ENCODE measurements around the gene TBC1D3B.
"Not testable (repeated sequence)": the region's sequence is repeated elsewhere in the genome, so short reads cannot be mapped to it uniquely, and the experiment has no call there.

Gene TBC1D3B

GRCh38 chr17:36185416-36185815, 9.0 kb upstream of the TBC1D3B start:
- Histone ChIP-seq H3K9me3 (ENCODE audit: insufficient read depth, low read depth, low read length) (no peaks in the 10 kb centered on the region), H3K9ac (ENCODE audit: low read depth, low read length) (no peak overlapping the region), H3K4me3 (ENCODE audit: low read length) (no peak overlapping the region), H3K36me3 (ENCODE audit: insufficient read depth, low read length) (no peaks in the 10 kb centered on the region), H3K27me3 (ENCODE audit: insufficient read depth, low read length) (peaks cover 27% of the 10 kb centered on the region), H3K4me1 (ENCODE audit: insufficient read depth, low read length) (no peaks in the 10 kb centered on the region), H3K27ac (ENCODE audit: low read depth, low read length) (no peak overlapping the region)
- WGBS = 82% methylated on average over 2 of the region's 2 CpGs

- no peak overlapping the region for H3K27ac ChIP-seq (ENCODE audit: low read depth, low read length)
- 90% methylated on average over 12 of the region's 12 CpGs for WGBS
- H3K9me3 ChIP-seq (ENCODE audit: insufficient read depth, low read depth, low read length) = no peaks in the 10 kb centered on the region
- no peak overlapping the region for H3K4me3 ChIP-seq (ENCODE audit: low read length)
- H3K4me1 ChIP-seq (ENCODE audit: insufficient read depth, low read length) = no peaks in the 10 kb centered on the region
- peaks cover 27% of the 10 kb centered on the region for H3K27me3 ChIP-seq (ENCODE audit: insufficient read depth, low read length)
- H3K36me3 ChIP-seq (ENCODE audit: insufficient read depth, low read length) = no peaks in the 10 kb centered on the region
- H3K9ac ChIP-seq (ENCODE audit: low read depth, low read length) = no peak overlapping the region
These were observed 7.8 kb upstream of the TBC1D3B start for GRCh38 chr17:36184023-36184765.

DNA sequence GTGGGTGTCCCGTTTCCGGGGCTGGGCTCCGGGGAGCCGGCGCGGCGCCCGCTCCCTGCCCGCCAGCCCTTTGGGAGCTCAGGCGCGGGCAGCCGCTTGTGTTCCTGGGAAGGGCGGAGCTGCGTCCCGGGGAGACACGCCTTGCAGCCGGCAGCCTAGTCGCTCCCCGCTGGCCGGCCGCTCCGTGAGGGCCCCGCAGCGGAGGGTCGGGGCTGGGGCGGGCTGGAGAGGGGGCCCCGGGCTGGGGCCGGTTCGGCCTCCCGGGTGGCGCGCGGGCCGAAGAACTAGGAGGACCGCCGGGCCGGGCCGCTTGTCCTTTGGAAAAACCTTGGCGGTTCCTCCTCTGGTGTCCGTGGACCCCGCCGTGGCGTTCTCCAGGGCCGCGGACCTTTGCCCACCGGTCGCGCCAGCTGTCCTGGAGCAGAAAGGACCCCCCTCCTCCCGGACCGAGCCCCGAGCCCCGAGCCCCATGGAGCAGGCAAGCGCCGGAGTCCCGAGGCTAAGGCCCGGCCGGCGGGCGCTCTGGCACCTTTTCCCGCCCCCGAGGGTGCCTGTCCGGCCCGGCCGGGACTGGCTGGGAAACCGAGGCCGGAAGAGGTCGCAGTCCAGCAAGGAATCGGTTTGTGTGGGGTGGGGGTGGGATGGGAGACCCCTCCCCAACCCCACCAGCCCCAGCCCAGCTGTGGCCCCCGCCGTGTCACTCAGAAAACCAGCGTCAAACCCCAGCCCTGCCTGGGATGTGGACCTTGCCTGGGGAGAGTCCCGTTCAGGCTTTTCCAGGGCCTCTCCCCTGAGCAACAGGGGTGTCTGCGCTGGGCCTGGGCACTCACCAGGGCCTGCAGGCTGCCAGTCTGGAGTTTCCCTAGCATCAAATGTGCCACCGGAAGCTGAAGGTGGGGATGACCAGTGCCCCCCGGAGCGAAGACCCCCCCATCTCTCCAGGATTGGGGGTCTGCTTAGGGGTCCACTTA, 6.8 kb upstream of the TBC1D3B start:
- H3K4me3 ChIP-seq (ENCODE audit: low read length) = peak overlapping the region; percentile 47
- no peaks in the 10 kb centered on the region for H3K4me1 ChIP-seq (ENCODE audit: insufficient read depth, low read length)
- no peaks in the 10 kb centered on the region for H3K9me3 ChIP-seq (ENCODE audit: insufficient read depth, low read depth, low read length)
- H3K36me3 ChIP-seq (ENCODE audit: insufficient read depth, low read length) = no peaks in the 10 kb centered on the region
- H3K27ac ChIP-seq (ENCODE audit: low read depth, low read length) = no peak overlapping the region
- H3K9ac ChIP-seq (ENCODE audit: low read depth, low read length) = peak overlapping the region; percentile 38; the same call in 1 of the 2 replicates
- H3K27me3 ChIP-seq (ENCODE audit: insufficient read depth, low read length) = peaks cover 27% of the 10 kb centered on the region
- 5% methylated on average over 72 of the region's 76 CpGs for WGBS

DNA sequence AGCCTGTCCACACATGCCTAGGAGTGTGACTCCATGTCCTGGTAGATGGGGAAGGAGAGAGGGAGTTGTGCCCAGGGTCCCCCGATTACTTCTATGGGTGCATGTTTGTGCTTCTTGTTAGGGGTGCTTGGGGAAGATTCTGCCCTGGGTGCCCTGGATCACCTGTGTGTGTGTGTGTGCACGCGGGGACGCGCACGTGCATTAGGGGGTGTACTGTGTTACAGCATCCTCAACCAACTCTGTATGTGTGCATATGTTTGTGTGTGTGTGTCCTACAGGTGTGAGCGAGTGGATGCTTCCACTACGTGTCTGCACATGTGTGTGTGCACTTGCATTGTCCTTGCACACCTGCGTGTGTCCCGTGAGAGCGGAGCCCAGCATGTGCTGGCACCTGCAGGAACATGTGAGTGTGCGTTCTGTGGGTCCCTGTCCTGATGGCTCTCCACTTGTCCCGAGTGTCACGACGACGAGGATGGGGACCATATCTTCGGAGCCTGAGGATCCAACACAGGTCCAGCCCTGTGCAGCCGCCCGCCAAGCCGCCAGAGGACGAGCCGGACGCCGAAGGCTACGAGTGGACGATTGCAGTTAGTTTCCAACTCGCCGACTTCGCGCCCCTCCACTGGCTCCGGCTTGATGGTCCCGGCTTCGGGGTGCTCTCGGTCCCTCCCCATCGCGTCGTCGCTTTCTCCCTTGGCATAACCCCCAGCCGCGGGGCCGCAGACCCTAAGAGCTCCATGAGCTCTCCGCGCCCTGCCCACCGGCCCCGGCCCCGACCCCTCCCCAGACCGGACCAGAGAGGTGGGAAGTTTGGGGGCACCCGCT, 6.0 kb upstream of the TBC1D3B start:
- no peak overlapping the region for H3K27ac ChIP-seq (ENCODE audit: low read depth, low read length)

DNA sequence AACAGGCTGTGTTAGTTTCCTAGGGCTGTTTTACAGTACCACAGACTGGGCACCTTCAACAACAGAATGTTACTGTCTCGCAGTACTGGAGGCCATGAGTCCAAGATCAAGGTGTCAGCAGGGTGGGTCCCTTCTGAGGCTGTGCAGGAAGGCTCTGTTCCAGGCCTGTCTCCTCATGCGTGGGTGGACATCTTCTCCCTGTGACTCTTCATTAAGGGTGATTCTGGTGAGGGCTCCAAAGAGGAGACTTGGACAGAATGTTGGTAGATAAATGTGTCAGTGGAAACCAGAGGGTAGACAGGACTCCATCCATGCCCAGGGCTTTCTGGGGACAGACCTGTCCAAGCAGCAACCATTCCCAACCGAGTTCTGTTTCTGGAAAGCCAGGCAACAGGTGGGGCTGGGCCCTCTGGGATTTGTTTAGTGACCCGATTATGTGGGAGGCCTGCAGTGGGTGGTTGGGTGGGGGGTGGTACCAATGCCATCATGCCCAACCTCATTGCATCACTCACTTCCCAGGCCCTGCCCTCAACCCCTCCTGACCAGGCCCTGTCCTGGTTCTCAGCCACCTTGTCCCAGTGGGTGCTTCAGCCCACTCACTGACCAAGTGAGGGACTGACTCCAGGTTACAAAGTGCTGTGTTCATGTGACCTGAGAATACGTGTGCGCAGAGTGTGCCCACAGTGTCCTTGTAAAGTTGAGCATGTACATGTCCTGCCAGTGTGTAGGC, 5.2 kb upstream of the TBC1D3B start:
- not testable (repeated sequence) for H3K4me3 ChIP-seq (ENCODE audit: low read length); H3K9ac ChIP-seq (ENCODE audit: low read depth, low read length); H3K4me1 ChIP-seq (ENCODE audit: insufficient read depth, low read length); H3K9me3 ChIP-seq (ENCODE audit: insufficient read depth, low read depth, low read length); H3K27ac ChIP-seq (ENCODE audit: low read depth, low read length); H3K36me3 ChIP-seq (ENCODE audit: insufficient read depth, low read length)
- 95% methylated on average over 5 of the region's 6 CpGs for WGBS
- peaks cover 27% of the 10 kb centered on the region for H3K27me3 ChIP-seq (ENCODE audit: insufficient read depth, low read length)

More for the DNA sequence above, 6.0 kb upstream of the TBC1D3B start:
- H3K27me3 ChIP-seq (ENCODE audit: insufficient read depth, low read length) = peaks cover 27% of the 10 kb centered on the region
- no peaks in the 10 kb centered on the region for H3K36me3 ChIP-seq (ENCODE audit: insufficient read depth, low read length)
- no peaks in the 10 kb centered on the region for H3K9me3 ChIP-seq (ENCODE audit: insufficient read depth, low read depth, low read length)
- H3K4me1 ChIP-seq (ENCODE audit: insufficient read depth, low read length) = no peaks in the 10 kb centered on the region
- peak overlapping the region; percentile 38; the same call in 1 of the 2 replicates for H3K9ac ChIP-seq (ENCODE audit: low read depth, low read length)
- peak overlapping the region; percentile 47 for H3K4me3 ChIP-seq (ENCODE audit: low read length)
- WGBS = 34% methylated on average over 48 of the region's 48 CpGs

DNA sequence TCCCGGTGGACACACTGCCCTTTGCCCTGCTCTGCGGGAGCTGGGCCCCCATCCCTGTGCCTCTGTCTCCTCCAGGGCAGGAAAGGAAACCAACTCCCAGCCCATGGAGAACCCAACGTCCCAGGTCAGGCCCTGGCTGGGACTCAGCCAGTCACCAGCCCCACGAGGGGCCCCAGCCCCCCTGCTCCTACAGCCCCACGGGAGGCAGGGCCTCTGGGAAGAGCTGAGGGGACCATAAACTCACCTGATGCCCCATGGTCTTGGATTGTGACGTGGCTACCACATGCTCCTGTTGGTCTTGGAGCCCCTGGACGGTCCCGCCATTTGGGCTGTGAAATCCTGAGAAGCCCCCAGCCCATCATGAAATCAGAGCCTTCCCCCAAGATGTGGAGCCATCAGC, 7.6 kb downstream of the TBC1D3B start:
- H3K4me3 ChIP-seq (ENCODE audit: low read length); H3K9ac ChIP-seq (ENCODE audit: low read depth, low read length); H3K27ac ChIP-seq (ENCODE audit: low read depth, low read length); H3K4me1 ChIP-seq (ENCODE audit: insufficient read depth, low read length); H3K36me3 ChIP-seq (ENCODE audit: insufficient read depth, low read length); H3K9me3 ChIP-seq (ENCODE audit: insufficient read depth, low read depth, low read length); H3K27me3 ChIP-seq (ENCODE audit: insufficient read depth, low read length): not testable (repeated sequence)
- WGBS = 80% methylated on average over 1 of the region's 8 CpGs

DNA sequence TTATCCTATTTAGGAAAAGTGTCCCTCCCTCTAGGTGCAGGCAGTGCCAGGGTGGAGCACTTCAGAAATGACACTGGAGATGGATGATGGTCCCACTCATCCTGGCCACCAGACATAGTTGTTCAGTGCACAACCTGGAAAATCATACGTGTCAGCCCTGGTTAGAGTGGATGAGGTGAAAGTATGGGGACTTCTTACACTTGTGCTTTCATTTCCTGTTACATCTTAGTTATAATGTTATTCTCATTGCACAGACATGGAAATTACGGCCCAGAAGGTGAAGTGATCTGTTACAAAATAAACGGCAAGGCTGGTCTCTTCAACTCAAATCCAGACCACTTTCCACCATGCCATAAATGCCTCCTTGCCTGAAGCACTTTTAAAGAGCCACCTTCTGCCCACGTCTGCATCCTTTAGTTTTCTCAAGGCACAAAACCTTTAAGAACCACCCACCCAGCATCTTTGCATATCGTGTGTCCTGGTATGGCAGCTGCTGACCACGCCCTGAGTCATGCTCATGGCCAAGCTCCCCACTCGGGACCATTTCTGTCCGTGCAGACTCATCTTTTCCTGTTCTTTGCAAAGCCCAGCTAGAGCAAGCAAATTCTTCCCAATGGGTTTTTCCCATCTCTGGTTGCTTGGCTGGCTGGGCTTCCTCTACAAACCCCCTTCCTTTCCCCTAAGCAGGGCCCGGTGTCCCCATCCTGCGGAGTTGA, 22.4 kb downstream of the TBC1D3B start:
- H3K36me3 ChIP-seq (ENCODE audit: insufficient read depth, low read length) = no peaks in the 10 kb centered on the region
- no peaks in the 10 kb centered on the region for H3K27me3 ChIP-seq (ENCODE audit: insufficient read depth, low read length)
- no peak overlapping the region for H3K4me3 ChIP-seq (ENCODE audit: low read length)
- no peak overlapping the region for H3K27ac ChIP-seq (ENCODE audit: low read depth, low read length)
- no peak overlapping the region for H3K9ac ChIP-seq (ENCODE audit: low read depth, low read length)
- no peaks in the 10 kb centered on the region for H3K9me3 ChIP-seq (ENCODE audit: insufficient read depth, low read depth, low read length)
- H3K4me1 ChIP-seq (ENCODE audit: insufficient read depth, low read length) = no peaks in the 10 kb centered on the region
- WGBS = 91% methylated on average over 8 of the region's 10 CpGs

DNA sequence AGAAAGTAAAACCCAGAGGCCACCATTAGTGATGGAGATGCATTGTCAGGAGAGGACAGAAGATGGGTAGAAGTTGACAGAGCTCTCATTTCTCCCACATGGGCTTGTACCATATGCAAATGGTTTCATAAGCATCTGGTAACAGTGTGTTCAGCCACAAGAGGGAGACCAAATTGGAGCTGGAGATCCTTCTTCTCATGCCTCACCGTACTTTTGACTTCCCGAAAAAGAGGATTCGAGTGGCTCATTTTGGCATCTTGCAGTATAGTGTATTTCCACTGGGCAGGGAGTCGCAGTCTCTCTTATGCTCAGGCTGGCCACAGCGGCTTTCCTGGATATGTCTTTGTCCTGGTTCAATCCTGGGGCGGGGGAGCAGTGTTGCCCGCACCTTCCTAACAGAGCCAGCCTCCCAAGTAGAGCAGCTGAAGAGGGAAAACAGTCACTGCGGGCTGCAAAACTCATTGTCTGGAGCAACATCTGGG, 23.8 kb downstream of the TBC1D3B start:
- WGBS = 95% methylated on average over 8 of the region's 8 CpGs
- no peak overlapping the region for H3K9ac ChIP-seq (ENCODE audit: low read depth, low read length)

GRCh38 chr17:36151891-36152638, 24.4 kb downstream of the TBC1D3B start:
- Histone ChIP-seq H3K9ac (ENCODE audit: low read depth, low read length) (no peak overlapping the region), H3K9me3 (ENCODE audit: insufficient read depth, low read depth, low read length) (no peaks in the 10 kb centered on the region), H3K36me3 (ENCODE audit: insufficient read depth, low read length) (no peaks in the 10 kb centered on the region), H3K27ac (ENCODE audit: low read depth, low read length) (no peak overlapping the region), H3K4me3 (ENCODE audit: low read length) (no peak overlapping the region), H3K4me1 (ENCODE audit: insufficient read depth, low read length) (no peaks in the 10 kb centered on the region), H3K27me3 (ENCODE audit: insufficient read depth, low read length) (no peaks in the 10 kb centered on the region)
- 99% methylated on average over 3 of the region's 4 CpGs for WGBS

More for the DNA sequence above, 23.8 kb downstream of the TBC1D3B start:
- Histone ChIP-seq H3K4me1 (ENCODE audit: insufficient read depth, low read length) (no peaks in the 10 kb centered on the region), H3K27me3 (ENCODE audit: insufficient read depth, low read length) (no peaks in the 10 kb centered on the region), H3K36me3 (ENCODE audit: insufficient read depth, low read length) (no peaks in the 10 kb centered on the region), H3K4me3 (ENCODE audit: low read length) (no peak overlapping the region), H3K9me3 (ENCODE audit: insufficient read depth, low read depth, low read length) (no peaks in the 10 kb centered on the region), H3K27ac (ENCODE audit: low read depth, low read length) (no peak overlapping the region)
